Endothelial cell of umbilical vein (primary cell): ENCODE results near the gene RSRC1.

Experiments
- CTCF ChIP-seq, 2 donors: IDR thresholded peaks; 1 replicate in 1 of 2; 2 replicates in 1 of 2; pipeline ENCODE4 v1.5.1; 2011; ENCODE audit warnings: low read length in 2 of 2, mild to moderate bottlenecking in 2 of 2, moderate library complexity in 2 of 2, control low read depth in 1 of 2, inconsistent platforms in 1 of 2, low read depth in 1 of 2; ENCODE audit not compliant: insufficient read depth in 1 of 2; ENCODE audit errors: extremely low read depth in 1 of 2
- EZH2 ChIP-seq: IDR thresholded peaks from 2 replicates; pipeline ENCODE4 v1.6.1; 2012; ENCODE audit warnings: borderline replicate concordance, low read depth, mild to moderate bottlenecking, moderate library complexity, low read length, inconsistent platforms; ENCODE audit not compliant: severe bottlenecking
- JUN ChIP-seq: IDR thresholded peaks from 2 replicates; pipeline ENCODE4 v1.6.1; 2011; ENCODE audit warnings: borderline replicate concordance, low read depth; ENCODE audit not compliant: insufficient read length, insufficient read depth
- MAX ChIP-seq: IDR thresholded peaks from 2 replicates; pipeline ENCODE4 v1.6.1; 2011; ENCODE audit not compliant: insufficient read depth, insufficient read length
- MYC ChIP-seq: IDR thresholded peaks from one replicate; pipeline ENCODE4 v1.6.1; 2011; ENCODE audit warnings: mild to moderate bottlenecking, low read depth, low read length
- POLR2A ChIP-seq: IDR thresholded peaks from 2 replicates; pipeline ENCODE4 v1.6.1; 2012; ENCODE audit warnings: low read depth, mild to moderate bottlenecking, control low read depth, low read length
- POLR2AphosphoS5 ChIP-seq: IDR thresholded peaks from 2 replicates; pipeline ENCODE4 v1.6.1; 2012; ENCODE audit warnings: low read depth, mild to moderate bottlenecking, control low read depth, low read length, moderate library complexity; ENCODE audit not compliant: insufficient read depth

- TF ChIP-seq MYC = no peak
- no peak for TF ChIP-seq CTCF (IDR thresholded peaks at IDR 0.05; ENCODE audit: extremely low read depth in 1 of 2, insufficient read depth in 1 of 2, low read depth in 1 of 2, low read length in 2 of 2)
- TF ChIP-seq JUN = no peak
- no peak for TF ChIP-seq POLR2A
- TF ChIP-seq EZH2 = peak; percentile 99
- no peak for TF ChIP-seq POLR2AphosphoS5
- no peak for TF ChIP-seq MAX
Observed at GRCh38 chr3:158106766-158107471, 3.0 kb upstream of the RSRC1 start.
